HepG2 (cell line): ENCODE results near the gene CASP7. TPM values are rescaled to one million over a fixed set of nuclear protein-coding genes. Genes with fewer than 3 reads are reported as not detected.
A peak's percentile ranks its signal among the peaks of the same experiment; 100 is the strongest.

ENCODE experiments used
- ATAC-seq: fragments of 200-7000 bp; cut with Tn5 transposase; 3 replicates; pipeline ENCODE4 v1.9.1; 2020; ENCODE audit warnings: mild to moderate bottlenecking, moderate library complexity
- BruUV-seq: library from RNA; stranded (reverse); fragments of 400-500 nt; replicated peaks from 2 replicates; lab custom pipeline; 2021; lab: Mats Ljungman, UMichigan
- CTCF ChIA-PET: fragments of 300-600 bp; formaldehyde crosslinking; extraction: SDS; loops from one replicate; lab custom pipeline; 2021; ENCODE audit warnings: low total read pairs, inconsistent platforms, low intra/inter-chr PET ratio; lab: Yijun Ruan, JAX
- POLR2A ChIA-PET: fragments of 350-600 bp; sonication (Branson Sonifier 250); formaldehyde crosslinking; loops from one replicate; lab custom pipeline; 2020; ENCODE audit warnings: antibody characterized with exemption, inconsistent platforms; lab: Yijun Ruan, JAX
- DNase-seq: peaks from one replicate; pipeline ENCODE4 v3.0.0-alpha.2; 2015; ENCODE audit warnings: low spot score
- FAIRE-seq: peaks from 3 replicates; lab custom pipeline; 2011; peaks lifted over from hg19 to GRCh38; lab: Jason Lieb, UNC
- H2AFZ ChIP-seq: one replicate; pipeline ENCODE4 v1.6.1; 2011; ENCODE audit warnings: low read length, inconsistent platforms
- H3K27ac ChIP-seq: fragments of 300-600 bp; 3 replicates; pipeline ENCODE4 v1.8.0; 2011; ENCODE audit warnings: mixed run types, mild to moderate bottlenecking, mixed read lengths, low read length, inconsistent platforms; ENCODE audit not compliant: insufficient read depth; ENCODE audit errors: extremely low read length
- H3K27me3 ChIP-seq, 2 experiments: fragments of 200-600 bp in 1 of 2; 2 replicates in 1 of 2; 3 replicates in 1 of 2; pipeline versions ENCODE4 v1.6.0 to v1.8.0; 2011; ENCODE audit warnings: low read length in 2 of 2, mild to moderate bottlenecking in 2 of 2, moderate library complexity in 2 of 2, inconsistent platforms in 1 of 2; ENCODE audit not compliant: insufficient read depth in 2 of 2, control insufficient read depth in 1 of 2
- H3K36me3 ChIP-seq, 2 experiments: fragments of 200-600 bp in 1 of 2; replicated peaks in 1 of 2; 2 replicates in 1 of 2; 3 replicates in 1 of 2; pipeline versions ENCODE4 v1.5.1 to v1.8.0; 2011; ENCODE audit warnings: low read length in 2 of 2, inconsistent platforms in 1 of 2; ENCODE audit not compliant: insufficient read depth in 2 of 2, control insufficient read depth in 1 of 2
- H3K4me1 ChIP-seq: 2 replicates; pipeline ENCODE4 v1.5.1; 2012; ENCODE audit warnings: low read length, inconsistent platforms; ENCODE audit not compliant: insufficient read depth
- H3K4me2 ChIP-seq: 2 replicates; pipeline ENCODE4 v1.6.0; 2011; ENCODE audit warnings: low read depth, low read length, inconsistent platforms
- H3K4me3 ChIP-seq, 3 experiments: fragments of 200-600 bp in 1 of 3; sonication (generic), shearing (Covaris generic) in 1 of 3; replicated peaks in 1 of 3; 2 replicates each; pipeline ENCODE4 v1.5.1; 2011 to 2016; ENCODE audit warnings: low read length in 3 of 3, inconsistent platforms in 2 of 3, low read depth in 2 of 3, mild to moderate bottlenecking in 2 of 3, control low read depth in 1 of 3, mixed read lengths in 1 of 3; ENCODE audit not compliant: insufficient read depth in 1 of 3
- H3K79me2 ChIP-seq: one replicate; pipeline ENCODE4 v1.6.1; 2011; ENCODE audit warnings: low read length, inconsistent platforms; ENCODE audit not compliant: insufficient read depth
- H3K9ac ChIP-seq: 2 replicates; pipeline ENCODE4 v1.6.0; 2011; ENCODE audit warnings: mild to moderate bottlenecking, low read depth, low read length, inconsistent platforms; ENCODE audit not compliant: insufficient read depth
- H3K9me3 ChIP-seq: 2 replicates; pipeline ENCODE4 v1.5.1; 2012; ENCODE audit warnings: mild to moderate bottlenecking, low read length
- H4K20me1 ChIP-seq: 2 replicates; pipeline ENCODE4 v1.6.0; 2011; ENCODE audit warnings: inconsistent platforms, mild to moderate bottlenecking, low read length, moderate library complexity; ENCODE audit not compliant: insufficient read depth
- CBFB ChIP-seq: sonication (generic); formaldehyde crosslinking; IDR thresholded peaks from 2 replicates; pipeline ENCODE4 v1.4.0; 2020; ENCODE audit warnings: missing genetic modification reagents
- CBX5 ChIP-seq: sonication (generic); formaldehyde crosslinking; IDR thresholded peaks from 2 replicates; pipeline ENCODE4 v1.4.0; 2020; ENCODE audit warnings: missing genetic modification reagents, borderline replicate concordance
- FOXA3 ChIP-seq: IDR thresholded peaks from 2 replicates; pipeline ENCODE4 v1.6.1; 2016; ENCODE audit warnings: missing genetic modification reagents, missing compliant biosample characterization
- HHEX ChIP-seq: IDR thresholded peaks from 2 replicates; pipeline ENCODE4 v1.6.1; 2016; ENCODE audit warnings: control low read depth
- HNF4A ChIP-seq: sonication (generic); formaldehyde crosslinking; IDR thresholded peaks from 2 replicates; pipeline ENCODE4 v1.4.0; 2020; ENCODE audit warnings: missing genetic modification reagents
- HNF4G ChIP-seq, 2 experiments: sonication (generic) in 1 of 2; formaldehyde crosslinking in 1 of 2; IDR thresholded peaks; 2 replicates each; pipeline versions ENCODE4 v1.4.0 to v1.6.1; 2011 to 2020; ENCODE audit warnings: borderline replicate concordance in 2 of 2, low read depth in 2 of 2, mild to moderate bottlenecking in 2 of 2, low read length in 1 of 2, missing genetic modification reagents in 1 of 2, moderate library complexity in 1 of 2
- HOXA3 ChIP-seq: sonication (generic); formaldehyde crosslinking; IDR thresholded peaks from 2 replicates; pipeline ENCODE4 v1.5.0; 2020; ENCODE audit warnings: missing genetic modification reagents
- NFYB ChIP-seq: sonication (generic); formaldehyde crosslinking; IDR thresholded peaks from 2 replicates; pipeline ENCODE4 v1.4.0; 2020; ENCODE audit warnings: missing genetic modification reagents
- NR2F1 ChIP-seq, 2 experiments: fragments of 450-650 bp in 1 of 2; formaldehyde crosslinking in 1 of 2; IDR thresholded peaks; 2 replicates each; pipeline versions ENCODE4 v1.5.0 to v1.6.1; 2016 to 2020; ENCODE audit warnings: mild to moderate bottlenecking in 1 of 2, missing compliant biosample characterization in 1 of 2, missing genetic modification reagents in 1 of 2, moderate library complexity in 1 of 2
- NR2F2 ChIP-seq: IDR thresholded peaks from 2 replicates; pipeline ENCODE4 v1.6.1; 2012; ENCODE audit warnings: low read depth, inconsistent platforms, borderline replicate concordance
- NR2F6 ChIP-seq, 2 experiments: IDR thresholded peaks; 2 replicates each; pipeline ENCODE4 v1.6.1; 2016; ENCODE audit warnings: antibody characterized with exemption in 1 of 2, mild to moderate bottlenecking in 1 of 2
- PHF21A ChIP-seq: sonication (generic); formaldehyde crosslinking; IDR thresholded peaks from 2 replicates; pipeline ENCODE4 v1.5.0; 2020; ENCODE audit warnings: mild to moderate bottlenecking, missing genetic modification reagents
- POGZ ChIP-seq: sonication (generic); formaldehyde crosslinking; IDR thresholded peaks from 2 replicates; pipeline ENCODE4 v1.4.0; 2020; ENCODE audit warnings: mild to moderate bottlenecking, missing genetic modification reagents
- REPIN1 ChIP-seq: sonication (generic); formaldehyde crosslinking; IDR thresholded peaks from 2 replicates; pipeline ENCODE4 v1.8.0; 2022; ENCODE audit warnings: missing genetic modification reagents, low read depth, mild to moderate bottlenecking, borderline replicate concordance
- SOX13 ChIP-seq, 3 experiments: fragments of 450-650 bp in 1 of 3; sonication (generic) in 1 of 3; formaldehyde crosslinking in 1 of 3; IDR thresholded peaks in 2 of 3; conservative IDR thresholded peaks in 1 of 3; 2 replicates each; pipeline versions ENCODE4 v1.5.0 to v1.6.1; 2016 to 2020; ENCODE audit warnings: antibody characterized with exemption in 1 of 3, mild to moderate bottlenecking in 1 of 3, missing compliant biosample characterization in 1 of 3, missing genetic modification reagents in 1 of 3, moderate library complexity in 1 of 3
- SOX6 ChIP-seq, 2 experiments: fragments of 450-650 bp in 1 of 2; sonication (generic) in 1 of 2; formaldehyde crosslinking in 1 of 2; IDR thresholded peaks; 2 replicates each; pipeline versions ENCODE4 v1.4.0 to v1.6.1; 2017 to 2020; ENCODE audit warnings: antibody characterized with exemption in 1 of 2, mild to moderate bottlenecking in 1 of 2, missing genetic modification reagents in 1 of 2
- TARDBP ChIP-seq: sonication (generic); formaldehyde crosslinking; IDR thresholded peaks from 2 replicates; pipeline ENCODE4 v1.8.0; 2022; ENCODE audit warnings: mild to moderate bottlenecking, missing genetic modification reagents
- ZMYM4 ChIP-seq: sonication (generic); formaldehyde crosslinking; IDR thresholded peaks from 2 replicates; pipeline ENCODE4 v1.8.1; 2023; ENCODE audit warnings: mild to moderate bottlenecking, missing genetic modification reagents
- ZNF737 ChIP-seq: sonication (generic); formaldehyde crosslinking; IDR thresholded peaks from 2 replicates; pipeline ENCODE4 v1.5.0; 2020; ENCODE audit warnings: missing genetic modification reagents, mild to moderate bottlenecking, borderline replicate concordance
- WGBS: methylation state at CpG from one replicate; pipeline ENCODE4 v1.1.6; 2017; ENCODE audit warnings: low lambda C conversion rate; 5-methylcytosine and 5-hydroxymethylcytosine counted together
- in situ Hi-C: cut with HindIII; loops from 2 replicates; pipeline ENCODE4 v1.10.0; 2017; ENCODE audit warnings: low pct_unique_long_range_greater_than_20kb; ENCODE audit not compliant: extremely low pct_ligation_motif_present
- intact Hi-C: fragments of 100-400 bp; cut with micrococcal nuclease; formaldehyde crosslinking; loops from one replicate; pipeline ENCODE4 v1.10.0; 2022; ENCODE audit not compliant: unreplicated experiment
- polyA plus RNA-seq, 8 experiments: library from polyadenylated mRNA; depleted of rRNA in 3 of 8; stranded (reverse) in 7 of 8; unstranded in 1 of 8; fragments of >200 nt; fragmentation: Illumina TruSeq in 4 of 8; extraction: Trizol in 4 of 8; gene quantifications; 2 replicates each; pipeline versions ENCODE4 v1.2.1 to v1.2.3, GENCODE V29; 2011 to 2016; ENCODE audit warnings: low read depth in 4 of 8, missing spikeins in 1 of 8, mixed read lengths in 1 of 8; ENCODE audit not compliant: insufficient read depth in 1 of 8
- total RNA-seq, 5 experiments: library from RNA; depleted of rRNA; stranded (reverse); fragments of >200 nt; fragmentation: Illumina TruSeq; extraction: Trizol; gene quantifications; 2 replicates each; pipeline ENCODE4 v1.2.3, GENCODE V29; 2016; ENCODE audit warnings: low read depth in 1 of 5
- TF ChIP-seq, protein P1 (sequence below): IDR thresholded peaks from 2 replicates; pipeline ENCODE4 v1.4.0; 2020; ENCODE audit warnings: mild to moderate bottlenecking, missing genetic modification reagents

Gene CASP7
- total and polyA plus RNA-seq, 2 of the 13 experiments (the other 11 are each of a cell fraction or from before 2014, with no cell fraction given), result 11.9 to 39.3 TPM

- in situ Hi-C loops, result no loop called here
- Histone ChIP-seq H3K9me3 (no peaks in the 10 kb centered on the region), H2AFZ (no peak overlapping the region), H3K4me1 (peaks cover 35% of the 10 kb centered on the region), H3K4me3 (no peak overlapping the region), H4K20me1 (no peaks in the 10 kb centered on the region), H3K9ac (no peak overlapping the region), H3K79me2 (no peaks in the 10 kb centered on the region), H3K36me3 (no peaks in the 10 kb centered on the region), H3K27me3 (peaks cover 0 to 4% of the 10 kb centered on the region in 2 experiments; a peak in 1 of 5 replicates), H3K4me2 (peak overlapping the region; percentile 61), H3K27ac (no peak overlapping the region)
- intact Hi-C loops, result no loop called here
- DNase-seq, result peak; percentile 43
- peak; percentile 93 for ATAC-seq
- ChIA-PET POLR2A (no interaction called here), CTCF (no interaction called here)
- no TSS peak for BruUV-seq
- FAIRE-seq, result peak; percentile 84
- WGBS, result 0% methylated on average over 3 of the region's 3 CpGs
- TF ChIP-seq, protein P1, sequence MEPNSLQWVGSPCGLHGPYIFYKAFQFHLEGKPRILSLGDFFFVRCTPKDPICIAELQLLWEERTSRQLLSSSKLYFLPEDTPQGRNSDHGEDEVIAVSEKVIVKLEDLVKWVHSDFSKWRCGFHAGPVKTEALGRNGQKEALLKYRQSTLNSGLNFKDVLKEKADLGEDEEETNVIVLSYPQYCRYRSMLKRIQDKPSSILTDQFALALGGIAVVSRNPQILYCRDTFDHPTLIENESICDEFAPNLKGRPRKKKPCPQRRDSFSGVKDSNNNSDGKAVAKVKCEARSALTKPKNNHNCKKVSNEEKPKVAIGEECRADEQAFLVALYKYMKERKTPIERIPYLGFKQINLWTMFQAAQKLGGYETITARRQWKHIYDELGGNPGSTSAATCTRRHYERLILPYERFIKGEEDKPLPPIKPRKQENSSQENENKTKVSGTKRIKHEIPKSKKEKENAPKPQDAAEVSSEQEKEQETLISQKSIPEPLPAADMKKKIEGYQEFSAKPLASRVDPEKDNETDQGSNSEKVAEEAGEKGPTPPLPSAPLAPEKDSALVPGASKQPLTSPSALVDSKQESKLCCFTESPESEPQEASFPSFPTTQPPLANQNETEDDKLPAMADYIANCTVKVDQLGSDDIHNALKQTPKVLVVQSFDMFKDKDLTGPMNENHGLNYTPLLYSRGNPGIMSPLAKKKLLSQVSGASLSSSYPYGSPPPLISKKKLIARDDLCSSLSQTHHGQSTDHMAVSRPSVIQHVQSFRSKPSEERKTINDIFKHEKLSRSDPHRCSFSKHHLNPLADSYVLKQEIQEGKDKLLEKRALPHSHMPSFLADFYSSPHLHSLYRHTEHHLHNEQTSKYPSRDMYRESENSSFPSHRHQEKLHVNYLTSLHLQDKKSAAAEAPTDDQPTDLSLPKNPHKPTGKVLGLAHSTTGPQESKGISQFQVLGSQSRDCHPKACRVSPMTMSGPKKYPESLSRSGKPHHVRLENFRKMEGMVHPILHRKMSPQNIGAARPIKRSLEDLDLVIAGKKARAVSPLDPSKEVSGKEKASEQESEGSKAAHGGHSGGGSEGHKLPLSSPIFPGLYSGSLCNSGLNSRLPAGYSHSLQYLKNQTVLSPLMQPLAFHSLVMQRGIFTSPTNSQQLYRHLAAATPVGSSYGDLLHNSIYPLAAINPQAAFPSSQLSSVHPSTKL (CRISPR knock-in tag), result peak; percentile 39; the same call in 1 of the 2 replicates
- peak; percentile 47 for TF ChIP-seq NFYB
- TF ChIP-seq NR2F1 (CRISPR knock-in tag; IDR thresholded peaks at IDR 0.05), result peak; percentile 29 to 32; a peak in 1 of 4 replicates
- TF ChIP-seq SOX6 (IDR thresholded peaks at IDR 0.05), result no peak
- peak; percentile 43; the same call in 1 of the 2 replicates for TF ChIP-seq SOX6 (CRISPR knock-in tag; IDR thresholded peaks at IDR 0.05)
- TF ChIP-seq HHEX (CRISPR knock-in tag), result peak; percentile 39; the same call in 1 of the 2 replicates
- peak; percentile 48 for TF ChIP-seq NR2F6 (IDR thresholded peaks at IDR 0.05)
- no peak for TF ChIP-seq NR2F6 (CRISPR knock-in tag; IDR thresholded peaks at IDR 0.05)
- TF ChIP-seq FOXA3 (CRISPR knock-in tag), result no peak
- no peak for TF ChIP-seq SOX13 (IDR thresholded peaks at IDR 0.05)
- 0 out of 4 replicates have a peak, but pooled peaks of 1 of the 2 experiments have one; percentile 19 for TF ChIP-seq SOX13 (CRISPR knock-in tag; conservative IDR thresholded peaks at IDR 0.05 in 1 of 2, IDR thresholded peaks at IDR 0.05 in 1 of 2)
- peak; percentile 65 for TF ChIP-seq PHF21A
- TF ChIP-seq CBFB (CRISPR knock-in tag), result no peak
- TF ChIP-seq HOXA3, result peak; percentile 17; the same call in 1 of the 2 replicates
- no peak for TF ChIP-seq ZNF737 (CRISPR knock-in tag)
- peak; percentile 69; the same call in 1 of the 2 replicates for TF ChIP-seq NR2F2
- TF ChIP-seq REPIN1 (CRISPR knock-in tag), result 0 out of 2 replicates have a peak, but pooled peaks have one; percentile 16
- no peak for TF ChIP-seq CBX5 (CRISPR knock-in tag)
- TF ChIP-seq ZMYM4 (CRISPR knock-in tag), result peak; percentile 54
- peak; percentile 60; the same call in 1 of the 2 replicates for TF ChIP-seq HNF4G (IDR thresholded peaks at IDR 0.05; ENCODE audit: borderline replicate concordance, low read depth, low read length)
- TF ChIP-seq HNF4G (CRISPR knock-in tag; IDR thresholded peaks at IDR 0.05; ENCODE audit: borderline replicate concordance, low read depth), result peak; percentile 39; the same call in 1 of the 2 replicates
- TF ChIP-seq TARDBP (CRISPR knock-in tag), result 0 out of 2 replicates have a peak, but pooled peaks have one; percentile 13
- TF ChIP-seq HNF4A (CRISPR knock-in tag), result peak; percentile 81
- no peak for TF ChIP-seq POGZ (CRISPR knock-in tag)
These were observed 66.7 kb downstream of the CASP7 start for GRCh38 chr10:113746217-113746957.
